Measurements from ENCODE around the gene WASHC2C. TPM values are rescaled to one million over a fixed set of nuclear protein-coding genes. Genes with fewer than 3 reads are reported as not detected.
"Not testable (repeated sequence)": the region's sequence is repeated elsewhere in the genome, so short reads cannot be mapped to it uniquely, and the experiment has no call there.

The WASHC2C gene
- total RNA-seq, 6 experiments from 2014 or later, result 28.3 to 44.5 (median 34.1) TPM

DNA sequence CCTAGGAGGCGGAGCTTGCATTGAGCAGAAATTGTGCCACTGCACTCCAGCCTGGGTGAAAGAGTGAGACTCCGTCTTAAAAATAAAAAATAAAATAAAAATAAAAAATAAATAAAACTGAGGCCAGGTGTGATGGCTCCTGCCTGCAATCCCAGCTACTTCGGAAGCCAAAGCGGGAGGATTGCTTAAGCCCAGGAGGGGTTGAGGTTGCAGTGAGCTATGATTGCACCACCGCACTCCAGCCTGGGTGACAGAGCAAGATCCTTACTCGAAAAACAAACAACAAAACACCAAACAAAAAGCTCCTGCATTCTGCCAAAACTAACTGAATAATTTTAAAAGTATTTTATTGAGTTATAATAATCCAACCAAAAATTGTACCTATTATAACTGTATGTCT lies 84.0 kb downstream of the WASHC2C start:
- Mint-ChIP-seq H3K9me3 (no peaks in the 10 kb centered on the region), H3K27ac (no peak overlapping the region), H3K4me1 (ENCODE audit: low read depth) (peaks cover 6% of the 10 kb centered on the region), H3K36me3 (ENCODE audit: low read depth) (no peaks in the 10 kb centered on the region), H3K27me3 (ENCODE audit: insufficient read depth) (peaks cover 3% of the 10 kb centered on the region; the same call in 1 of the 2 replicates), H3K4me3 (no peak overlapping the region)
- no peak for DNase-seq
- TF ChIP-seq, protein P1, sequence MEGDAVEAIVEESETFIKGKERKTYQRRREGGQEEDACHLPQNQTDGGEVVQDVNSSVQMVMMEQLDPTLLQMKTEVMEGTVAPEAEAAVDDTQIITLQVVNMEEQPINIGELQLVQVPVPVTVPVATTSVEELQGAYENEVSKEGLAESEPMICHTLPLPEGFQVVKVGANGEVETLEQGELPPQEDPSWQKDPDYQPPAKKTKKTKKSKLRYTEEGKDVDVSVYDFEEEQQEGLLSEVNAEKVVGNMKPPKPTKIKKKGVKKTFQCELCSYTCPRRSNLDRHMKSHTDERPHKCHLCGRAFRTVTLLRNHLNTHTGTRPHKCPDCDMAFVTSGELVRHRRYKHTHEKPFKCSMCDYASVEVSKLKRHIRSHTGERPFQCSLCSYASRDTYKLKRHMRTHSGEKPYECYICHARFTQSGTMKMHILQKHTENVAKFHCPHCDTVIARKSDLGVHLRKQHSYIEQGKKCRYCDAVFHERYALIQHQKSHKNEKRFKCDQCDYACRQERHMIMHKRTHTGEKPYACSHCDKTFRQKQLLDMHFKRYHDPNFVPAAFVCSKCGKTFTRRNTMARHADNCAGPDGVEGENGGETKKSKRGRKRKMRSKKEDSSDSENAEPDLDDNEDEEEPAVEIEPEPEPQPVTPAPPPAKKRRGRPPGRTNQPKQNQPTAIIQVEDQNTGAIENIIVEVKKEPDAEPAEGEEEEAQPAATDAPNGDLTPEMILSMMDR (IDR thresholded peaks at IDR 0.05), result no peak

DNA sequence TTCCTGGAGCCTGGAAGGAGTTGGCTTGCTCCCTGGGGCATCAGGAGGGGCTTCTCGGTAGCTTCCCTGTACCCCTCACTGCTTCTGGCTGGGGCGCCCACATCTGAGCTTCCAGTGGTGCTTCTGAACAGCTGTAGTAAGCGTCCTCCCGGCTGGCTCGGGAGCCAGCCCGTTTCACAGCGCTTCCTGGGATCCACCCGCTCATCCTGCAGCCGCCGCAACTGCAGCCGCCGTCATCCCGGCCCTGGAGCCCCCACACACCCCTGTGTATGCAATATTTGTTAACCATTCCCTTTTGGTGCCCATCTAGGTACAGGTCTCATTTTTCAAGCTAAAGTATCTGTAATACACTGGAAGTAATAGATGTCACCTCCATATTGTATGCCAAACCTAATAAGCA lies 85.9 kb downstream of the WASHC2C start:
- not testable (repeated sequence) for H3K4me3 Mint-ChIP-seq; H3K36me3 Mint-ChIP-seq (ENCODE audit: low read depth); H3K9me3 Mint-ChIP-seq; DNase-seq; H3K27ac Mint-ChIP-seq; H3K4me1 Mint-ChIP-seq (ENCODE audit: low read depth); H3K27me3 Mint-ChIP-seq (ENCODE audit: insufficient read depth)

DNA sequence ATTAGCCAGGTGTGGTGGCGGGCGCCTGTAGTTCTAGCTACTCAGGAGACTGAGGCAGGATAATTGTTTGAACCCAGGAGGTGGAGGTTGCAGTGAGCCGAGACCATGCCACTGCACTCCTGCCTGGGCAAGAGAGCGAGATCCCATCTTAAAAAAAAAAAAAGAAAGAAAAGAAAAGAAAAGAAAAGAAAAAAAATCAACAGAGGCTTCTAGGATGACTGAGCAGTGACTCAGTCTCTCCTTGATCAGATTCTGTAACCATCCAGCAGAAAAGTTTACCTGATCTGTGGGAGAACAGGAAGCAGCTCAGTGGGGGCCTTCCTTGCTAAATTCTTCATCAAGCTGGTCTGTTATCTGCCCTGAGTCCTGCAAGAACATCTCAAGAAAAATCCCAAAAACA lies 87.1 kb downstream of the WASHC2C start:
- not testable (repeated sequence) for H3K4me1 Mint-ChIP-seq (ENCODE audit: low read depth); H3K27me3 Mint-ChIP-seq (ENCODE audit: insufficient read depth); H3K27ac Mint-ChIP-seq; H3K9me3 Mint-ChIP-seq; H3K4me3 Mint-ChIP-seq; H3K36me3 Mint-ChIP-seq (ENCODE audit: low read depth); DNase-seq

DNA sequence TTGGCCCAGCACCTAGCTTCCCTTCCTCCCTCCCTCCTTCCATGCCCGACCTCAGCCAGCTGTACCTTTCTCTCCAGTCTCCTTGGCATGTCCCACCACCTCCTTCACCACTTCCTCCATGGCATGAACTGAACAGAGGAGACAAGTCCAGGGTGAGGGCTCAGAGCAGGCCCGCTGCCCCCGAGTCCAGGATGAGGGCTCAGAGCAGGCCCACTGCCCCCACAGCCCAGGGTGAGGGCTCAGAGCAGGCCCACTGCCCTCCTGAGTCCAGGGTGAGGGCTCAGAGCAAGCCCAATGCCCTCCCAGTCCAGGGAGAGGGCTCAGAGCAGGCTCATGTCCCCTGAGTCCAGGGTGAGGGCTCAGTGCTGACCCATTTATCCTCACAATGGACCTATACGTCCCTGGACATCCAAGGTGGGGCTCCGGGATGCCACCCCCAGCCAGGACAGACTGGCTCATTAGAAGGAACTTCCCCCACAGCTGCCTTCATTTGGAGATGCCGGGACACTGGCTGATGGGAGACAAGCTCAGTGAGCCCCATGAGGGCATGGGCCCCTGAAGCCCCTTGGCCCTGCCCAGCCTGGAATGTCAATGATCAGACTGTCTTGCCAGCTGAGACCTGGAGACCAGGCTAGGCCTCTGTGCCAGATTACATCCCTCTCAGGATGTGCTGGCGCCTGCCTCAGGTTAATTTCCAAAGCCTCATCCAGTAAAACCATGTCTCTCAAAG lies 90.2 kb downstream of the WASHC2C start:
- no peak for DNase-seq
- TF ChIP-seq, protein P1 (IDR thresholded peaks at IDR 0.05), result no peak
- Mint-ChIP-seq H3K4me3 (no peak overlapping the region), H3K9me3 (no peaks in the 10 kb centered on the region), H3K36me3 (ENCODE audit: low read depth) (no peaks in the 10 kb centered on the region), H3K27me3 (ENCODE audit: insufficient read depth) (peaks cover 3% of the 10 kb centered on the region), H3K4me1 (ENCODE audit: low read depth) (peaks cover 10% of the 10 kb centered on the region), H3K27ac (no peak overlapping the region)

DNA sequence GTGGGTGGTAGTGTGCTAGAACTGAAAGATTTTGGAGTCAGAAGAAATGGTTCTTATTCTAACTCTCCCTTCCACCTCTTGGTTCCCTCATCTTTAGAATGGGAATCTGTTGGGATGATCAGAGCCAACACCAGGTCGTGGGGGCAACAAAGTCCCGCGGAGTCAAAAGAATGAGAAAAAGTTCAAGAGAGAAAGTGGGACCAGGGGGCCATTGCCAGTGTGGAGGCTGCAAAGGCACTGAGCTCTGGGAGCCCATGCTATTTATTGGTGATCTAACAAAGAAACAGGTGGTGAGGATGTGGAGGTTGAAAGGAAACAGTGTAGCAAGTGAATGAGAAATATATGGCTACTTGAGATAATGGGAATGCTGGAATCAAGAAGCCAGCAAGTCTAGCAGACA lies 90.8 kb downstream of the WASHC2C start:
- Mint-ChIP-seq H3K27me3 (ENCODE audit: insufficient read depth) (peaks cover 3% of the 10 kb centered on the region), H3K4me1 (ENCODE audit: low read depth) (peaks cover 10% of the 10 kb centered on the region), H3K9me3 (no peaks in the 10 kb centered on the region), H3K27ac (no peak overlapping the region), H3K36me3 (ENCODE audit: low read depth) (no peaks in the 10 kb centered on the region), H3K4me3 (no peak overlapping the region)
- TF ChIP-seq, protein P1 (IDR thresholded peaks at IDR 0.05), result no peak
- DNase-seq, result no peak

DNA sequence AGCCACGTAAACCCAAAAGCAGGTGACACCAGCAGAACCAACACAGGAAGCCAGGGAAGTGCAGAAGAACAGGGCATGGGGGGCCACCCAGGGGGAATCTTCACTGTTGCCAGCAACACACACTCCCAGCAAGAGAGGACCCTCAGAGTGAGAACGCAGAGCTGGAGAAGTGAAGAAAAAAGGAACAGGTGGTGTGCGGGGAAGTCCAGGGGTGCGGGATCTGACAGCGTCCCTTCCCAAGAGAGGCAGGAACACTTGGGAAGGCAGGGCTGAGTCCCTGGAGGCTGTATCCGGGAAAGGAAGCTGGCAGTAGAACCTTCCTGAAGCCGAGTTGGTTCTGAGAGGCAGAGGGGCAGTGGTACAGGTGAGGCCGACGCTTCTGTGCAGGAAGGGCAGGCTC lies 92.5 kb downstream of the WASHC2C start:
- H3K4me1 Mint-ChIP-seq (ENCODE audit: low read depth), result peaks cover 5% of the 10 kb centered on the region
- no peaks in the 10 kb centered on the region for H3K36me3 Mint-ChIP-seq (ENCODE audit: low read depth)
- no peak for DNase-seq
- TF ChIP-seq, protein P1 (IDR thresholded peaks at IDR 0.05), result no peak
- no peaks in the 10 kb centered on the region for H3K9me3 Mint-ChIP-seq
- H3K27me3 Mint-ChIP-seq (ENCODE audit: insufficient read depth), result peaks cover 3% of the 10 kb centered on the region
- no peak overlapping the region for H3K4me3 Mint-ChIP-seq
- no peak overlapping the region for H3K27ac Mint-ChIP-seq

DNA sequence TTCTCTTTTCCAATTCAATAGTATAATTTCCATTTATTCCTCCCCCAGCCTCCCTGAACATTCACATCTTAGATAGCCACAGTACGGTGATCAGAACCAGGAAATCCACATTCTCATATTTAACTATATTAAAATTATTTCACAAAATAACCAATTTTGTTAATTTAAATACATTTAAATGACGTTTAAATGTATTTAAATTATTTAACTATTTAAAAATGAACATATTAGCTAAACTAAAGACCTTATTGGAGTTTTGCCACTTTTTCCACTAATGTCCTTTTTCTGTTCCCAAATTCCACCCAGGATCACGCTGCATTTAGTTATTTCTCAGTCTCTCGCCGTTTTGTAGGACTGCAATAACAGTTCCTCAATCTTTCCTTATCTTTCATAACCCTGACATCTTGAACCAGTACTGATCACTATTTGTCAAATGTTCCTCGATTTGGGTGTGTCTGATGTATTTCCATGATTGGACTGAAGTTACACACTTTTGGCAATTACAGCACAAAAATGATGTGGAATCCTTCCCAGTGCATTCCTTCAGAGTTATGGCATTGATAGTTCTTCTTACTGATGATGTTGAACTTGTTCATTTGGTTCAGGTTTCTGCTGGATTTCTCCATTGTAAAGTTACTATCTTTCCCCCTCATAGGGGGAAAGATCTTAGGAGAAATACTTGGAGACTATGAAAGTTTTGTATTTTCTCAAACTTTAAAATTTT lies 93.2 kb downstream of the WASHC2C start:
- not testable (repeated sequence) for H3K27me3 Mint-ChIP-seq (ENCODE audit: insufficient read depth); H3K36me3 Mint-ChIP-seq (ENCODE audit: low read depth); H3K27ac Mint-ChIP-seq; DNase-seq; H3K4me3 Mint-ChIP-seq; H3K4me1 Mint-ChIP-seq (ENCODE audit: low read depth); H3K9me3 Mint-ChIP-seq

DNA sequence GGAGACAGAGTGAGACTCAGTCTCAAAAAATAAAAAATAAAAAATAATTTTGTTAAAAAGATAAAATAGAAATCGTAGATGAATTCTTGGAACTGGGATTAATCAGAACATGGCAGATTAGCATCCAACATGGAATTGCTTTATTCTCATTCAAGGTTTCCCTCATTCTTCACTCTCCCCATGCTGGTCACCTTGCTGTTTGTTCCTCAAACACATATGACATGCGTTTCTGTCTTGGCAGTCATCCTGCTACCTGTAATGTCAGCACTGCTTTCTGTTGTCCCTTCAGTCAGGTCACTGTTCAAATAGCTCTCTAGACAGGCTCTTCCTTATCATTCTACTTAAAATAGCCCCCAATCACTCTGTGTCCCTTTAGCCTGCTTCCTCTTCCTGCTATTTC lies 95.9 kb downstream of the WASHC2C start:
- DNase-seq; H3K27me3 Mint-ChIP-seq (ENCODE audit: insufficient read depth); H3K4me3 Mint-ChIP-seq; H3K9me3 Mint-ChIP-seq; H3K36me3 Mint-ChIP-seq (ENCODE audit: low read depth); H3K27ac Mint-ChIP-seq; H3K4me1 Mint-ChIP-seq (ENCODE audit: low read depth): not testable (repeated sequence)

Measured in HFFc6 (cell line).